ENCODE results near the gene MICAL2.

GRCh38 chr11:12142909-12143308 lies 32.5 kb downstream of the MICAL2 start:
- TF ChIP-seq CTCF (IDR thresholded peaks at IDR 0.05) (no peak), POLR2A (IDR thresholded peaks at IDR 0.05) (no peak)
